Psoas muscle (tissue), 8 donors: ENCODE results near the gene OAS3. TPM values are rescaled to one million over a fixed set of nuclear protein-coding genes. Genes with fewer than 3 reads are reported as not detected.

ENCODE experiments used
- ATAC-seq, 4 donors: fragments of 200-7000 bp; cut with Tn5 transposase; one replicate each; pipeline ENCODE4 v1.9.1; 2020; ENCODE audit warnings: moderate library complexity in 3 of 4, mild to moderate bottlenecking in 2 of 4
- DNase-seq, 2 donors: peaks; one replicate each; pipeline ENCODE4 v3.0.0-alpha.2; 2020
- H3K27ac ChIP-seq: fragments of 200-600 bp; one replicate; pipeline ENCODE4 v1.8.0; 2022
- H3K27me3 ChIP-seq, 3 donors: fragments of 200-600 bp in 1 of 3; one replicate each; pipeline versions ENCODE4 v1.6.1 to v1.8.0; 2013 to 2022; ENCODE audit warnings: low read length in 2 of 3, mild to moderate bottlenecking in 2 of 3, moderate library complexity in 1 of 3; ENCODE audit not compliant: insufficient read depth in 3 of 3
- H3K36me3 ChIP-seq, 2 donors: fragments of 200-600 bp in 1 of 2; one replicate each; pipeline versions ENCODE4 v1.6.1 to v1.8.0; 2013 to 2022; ENCODE audit warnings: low read depth in 1 of 2, mild to moderate bottlenecking in 1 of 2, moderate library complexity in 1 of 2; ENCODE audit not compliant: insufficient read depth in 1 of 2
- H3K4me1 ChIP-seq: fragments of 200-600 bp; one replicate; pipeline ENCODE4 v1.8.0; 2022
- H3K4me3 ChIP-seq: fragments of 200-600 bp; one replicate; pipeline ENCODE4 v1.8.0; 2022; ENCODE audit warnings: mild to moderate bottlenecking
- H3K9me3 ChIP-seq: fragments of 200-600 bp; one replicate; pipeline ENCODE4 v1.8.0; 2022
- whole genome bisulfite sequencing, 3 donors: extraction: QIAGEN DNeasy Blood & Tissue Kit; methylation state at CpG; one replicate each; pipeline versions ENCODE4 v1.1.6 to v1.1.7; 2013; 5-methylcytosine and 5-hydroxymethylcytosine counted together
- intact Hi-C, 2 donors: fragments of 100-400 bp; cut with DNase I; formaldehyde crosslinking; loops; one replicate each; pipeline versions ENCODE4 v1.11.0 to v1.14.2; 2022
- polyA plus RNA-seq, 3 donors: library from polyadenylated mRNA; stranded (reverse); fragments of 200-250 nt; gene quantifications; one replicate each; pipeline ENCODE4 v1.2.3, GENCODE V29; 2013
- total RNA-seq, 4 donors: library from RNA; stranded (reverse); fragmentation: NEBNext Ultra II Directional in 2 of 4; extraction: Animal tissue kit (Norgen Biotek cat#: 25700) in 2 of 4; gene quantifications; one replicate each; pipeline versions ENCODE4 v1.2.1 to v1.2.4, GENCODE V29; 2021 to 2023
- TF ChIP-seq, protein P1 (sequence below): fragments of 200-600 bp; IDR thresholded peaks from one replicate; pipeline ENCODE4 v1.8.0; 2022; ENCODE audit warnings: antibody characterized with exemption
- donor health status: healthy with polysubstance abuse.
- donor health status: DM: no; HTN: no; CAD: no; lungs with moderate emphysema.
- donor health status: Bipolar disorder and iron deficiency.
- donor health status: healthy.
- donor health status: DM: yes; HTN: yes; CAD: no.
- donor health status: DM: no; HTN: no; CAD: no.
- donor health status: DM: no; HTN: no; CAD: no.
- donor health status: DM: yes; HTN: yes; CAD: no.

Gene OAS3
- total and polyA plus RNA-seq, 7 donors = 1.1 to 6.7 (median 1.7) TPM

DNA sequence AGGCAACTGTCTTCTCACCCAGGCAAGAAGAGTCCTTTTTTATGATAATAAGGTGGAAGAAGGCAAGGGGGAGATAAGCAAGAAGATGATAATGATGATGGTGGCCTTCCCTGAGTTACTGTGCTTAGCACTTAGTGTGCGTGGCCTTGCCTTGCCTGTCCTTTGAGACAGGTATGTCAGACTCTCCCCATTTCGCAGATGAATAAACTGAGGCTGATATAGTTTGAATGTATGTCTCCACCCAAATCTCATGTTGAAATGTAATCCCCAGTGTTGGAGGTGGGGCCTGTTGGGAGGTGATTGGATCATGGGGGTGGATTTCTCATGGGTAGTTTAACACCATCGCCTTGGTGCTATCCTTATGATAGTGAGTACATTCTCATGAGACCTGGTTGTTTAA is 8.6 kb upstream of the OAS3 start:
- Histone ChIP-seq H3K4me3 (no peak overlapping the region), H3K4me1 (no peaks in the 10 kb centered on the region), H3K9me3 (peaks cover 5% of the 10 kb centered on the region), H3K36me3 (no peaks in the 10 kb centered on the region), H3K27me3 (no peaks in the 10 kb centered on the region), H3K27ac (no peak overlapping the region)
- 95 to 100% (median 96%) methylated on average over 3 of the region's 3 CpGs for WGBS, 3 donors
- ATAC-seq (no peak), DNase-seq (no peak)
- TF ChIP-seq, protein P1, sequence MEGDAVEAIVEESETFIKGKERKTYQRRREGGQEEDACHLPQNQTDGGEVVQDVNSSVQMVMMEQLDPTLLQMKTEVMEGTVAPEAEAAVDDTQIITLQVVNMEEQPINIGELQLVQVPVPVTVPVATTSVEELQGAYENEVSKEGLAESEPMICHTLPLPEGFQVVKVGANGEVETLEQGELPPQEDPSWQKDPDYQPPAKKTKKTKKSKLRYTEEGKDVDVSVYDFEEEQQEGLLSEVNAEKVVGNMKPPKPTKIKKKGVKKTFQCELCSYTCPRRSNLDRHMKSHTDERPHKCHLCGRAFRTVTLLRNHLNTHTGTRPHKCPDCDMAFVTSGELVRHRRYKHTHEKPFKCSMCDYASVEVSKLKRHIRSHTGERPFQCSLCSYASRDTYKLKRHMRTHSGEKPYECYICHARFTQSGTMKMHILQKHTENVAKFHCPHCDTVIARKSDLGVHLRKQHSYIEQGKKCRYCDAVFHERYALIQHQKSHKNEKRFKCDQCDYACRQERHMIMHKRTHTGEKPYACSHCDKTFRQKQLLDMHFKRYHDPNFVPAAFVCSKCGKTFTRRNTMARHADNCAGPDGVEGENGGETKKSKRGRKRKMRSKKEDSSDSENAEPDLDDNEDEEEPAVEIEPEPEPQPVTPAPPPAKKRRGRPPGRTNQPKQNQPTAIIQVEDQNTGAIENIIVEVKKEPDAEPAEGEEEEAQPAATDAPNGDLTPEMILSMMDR = no peak
- intact Hi-C loops = no loop called here

DNA sequence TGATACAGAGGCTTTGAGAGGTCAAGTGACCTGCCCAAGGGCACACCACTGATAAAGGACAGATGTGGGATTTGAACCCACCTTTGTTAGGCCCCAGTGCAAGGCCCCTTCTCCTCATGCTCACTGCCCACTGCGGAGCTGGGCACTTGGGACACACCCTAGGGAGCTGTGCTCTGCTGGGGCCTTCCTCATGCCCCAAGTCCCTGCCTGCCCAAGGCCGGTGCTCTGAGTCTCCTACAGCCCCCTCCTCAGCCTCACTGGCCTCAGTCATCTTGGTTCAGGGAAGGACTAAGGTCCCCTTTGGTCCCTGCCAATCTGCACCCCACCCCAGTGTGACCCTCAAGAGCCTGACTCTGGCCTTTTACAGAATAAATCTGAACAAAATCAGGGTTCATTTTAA is 7.9 kb upstream of the OAS3 start:
- H3K36me3 ChIP-seq = no peaks in the 10 kb centered on the region
- TF ChIP-seq, protein P1 = no peak
- intact Hi-C loops = no loop called here
- H3K9me3 ChIP-seq = peaks cover 5% of the 10 kb centered on the region
- H3K27ac ChIP-seq = no peak overlapping the region
- no peaks in the 10 kb centered on the region for H3K27me3 ChIP-seq
- no peak for ATAC-seq
- no peak overlapping the region for H3K4me3 ChIP-seq
- DNase-seq = no peak
- WGBS, 3 donors = 89 to 93% (median 92%) methylated on average over 2 of the region's 2 CpGs
- H3K4me1 ChIP-seq = no peaks in the 10 kb centered on the region

DNA sequence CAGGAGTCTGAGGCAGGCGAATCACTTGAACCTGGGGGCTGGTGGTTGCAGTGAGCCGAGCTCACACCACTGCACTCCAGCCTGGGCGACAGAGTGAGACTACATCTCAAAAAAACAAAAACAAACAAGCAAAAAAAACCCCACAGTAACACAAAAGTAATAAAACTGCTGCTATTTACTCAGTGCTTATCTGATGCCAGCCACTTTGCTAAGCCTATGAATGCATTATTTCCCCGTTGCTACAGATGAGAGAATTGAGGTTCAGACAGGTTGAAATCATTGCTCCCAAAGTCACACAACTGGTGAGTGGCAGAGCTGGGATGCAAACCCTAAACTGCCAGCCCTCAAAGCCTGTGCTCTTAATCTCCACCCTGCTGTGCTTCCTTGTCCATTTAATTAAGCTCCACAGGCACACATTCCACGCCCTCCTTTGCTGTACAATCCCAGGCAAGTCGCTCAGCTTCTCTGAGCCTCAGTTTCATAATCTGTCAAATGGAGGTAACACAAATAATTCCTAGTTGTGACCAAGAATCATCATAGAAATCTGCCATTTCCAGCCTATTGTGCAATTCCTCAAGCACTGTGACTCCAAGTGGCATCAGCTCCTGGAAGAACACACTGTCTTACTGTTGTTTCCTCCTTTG is 5.7 kb upstream of the OAS3 start:
- Histone ChIP-seq H3K9me3 (peaks cover 1% of the 10 kb centered on the region), H3K4me3 (no peak overlapping the region), H3K4me1 (no peaks in the 10 kb centered on the region), H3K36me3 (no peaks in the 10 kb centered on the region), H3K27ac (no peak overlapping the region), H3K27me3 (no peaks in the 10 kb centered on the region)
- no peak for ATAC-seq
- TF ChIP-seq, protein P1 = no peak
- intact Hi-C loops = no loop called here
- 56 to 59% (median 57%) methylated on average over 6 of the region's 6 CpGs for WGBS, 3 donors
- no peak for DNase-seq

DNA sequence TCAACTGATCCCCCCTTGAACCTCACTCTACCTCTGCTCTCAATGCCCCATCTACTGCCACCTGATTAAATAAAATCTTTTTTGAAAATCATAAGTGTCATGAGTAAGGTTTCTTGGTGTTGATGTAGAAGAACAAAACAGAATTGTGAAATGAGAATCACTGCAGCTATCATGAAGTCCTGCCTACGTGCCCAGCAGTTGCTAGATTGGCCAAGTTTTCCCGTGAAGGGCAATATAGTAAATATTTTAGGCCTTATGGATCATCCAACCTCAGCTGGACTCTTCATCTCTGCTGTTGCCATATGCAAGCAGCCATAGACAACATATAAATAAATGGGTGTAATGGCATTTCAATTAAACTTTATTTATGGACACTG is 5.2 kb upstream of the OAS3 start:
- Histone ChIP-seq H3K9me3 (no peaks in the 10 kb centered on the region), H3K27ac (no peak overlapping the region), H3K36me3 (no peaks in the 10 kb centered on the region), H3K27me3 (peaks cover 0 to under 1% (median 0%) of the 10 kb centered on the region in 3 donors), H3K4me3 (no peak overlapping the region), H3K4me1 (no peaks in the 10 kb centered on the region)
- TF ChIP-seq, protein P1 = no peak
- intact Hi-C loops = no loop called here
- WGBS, 3 donors = 64 to 70% (median 66%) methylated on average over 2 of the region's 2 CpGs
- ATAC-seq = no peak
- DNase-seq = no peak

DNA sequence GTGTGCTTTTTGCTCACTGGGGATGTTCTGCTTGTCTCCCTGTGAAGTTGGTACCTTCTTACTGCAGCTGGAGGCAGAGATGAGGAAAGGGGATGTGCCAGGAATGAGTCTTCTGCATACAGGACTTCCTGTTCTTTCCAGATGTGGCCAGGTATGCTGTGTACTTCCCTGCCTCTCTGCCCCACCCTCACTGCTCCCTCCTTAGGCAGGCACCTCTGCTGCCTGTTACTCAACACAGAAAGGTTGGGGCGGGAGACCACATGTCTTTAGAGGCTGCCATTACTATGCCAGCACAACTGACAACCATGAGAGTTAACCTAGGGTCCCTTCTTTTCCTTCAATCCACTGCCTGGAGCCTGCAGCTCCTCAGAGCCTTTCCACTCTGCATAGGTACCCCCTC is 2.0 kb upstream of the OAS3 start:
- Histone ChIP-seq H3K4me3 (no peak overlapping the region), H3K36me3 (no peaks in the 10 kb centered on the region), H3K9me3 (no peaks in the 10 kb centered on the region), H3K4me1 (no peaks in the 10 kb centered on the region), H3K27me3 (peaks cover 0 to 17% (median 0%) of the 10 kb centered on the region in 3 donors), H3K27ac (no peak overlapping the region)
- 60 to 80% (median 77%) methylated on average over 1 of the region's 1 CpG for WGBS, 3 donors
- TF ChIP-seq, protein P1 = no peak
- ATAC-seq (no peak), DNase-seq (no peak)
- intact Hi-C loops = no loop called here
